ENCODE data around the gene DNAH7. TPM values are rescaled to one million over a fixed set of nuclear protein-coding genes. Genes with fewer than 3 reads are reported as not detected.

DNAH7 gene
- total and polyA plus RNA-seq, 2 of the 4 experiments (the other 2 are of a cell fraction) = 0.22 to 0.36 TPM

DNA sequence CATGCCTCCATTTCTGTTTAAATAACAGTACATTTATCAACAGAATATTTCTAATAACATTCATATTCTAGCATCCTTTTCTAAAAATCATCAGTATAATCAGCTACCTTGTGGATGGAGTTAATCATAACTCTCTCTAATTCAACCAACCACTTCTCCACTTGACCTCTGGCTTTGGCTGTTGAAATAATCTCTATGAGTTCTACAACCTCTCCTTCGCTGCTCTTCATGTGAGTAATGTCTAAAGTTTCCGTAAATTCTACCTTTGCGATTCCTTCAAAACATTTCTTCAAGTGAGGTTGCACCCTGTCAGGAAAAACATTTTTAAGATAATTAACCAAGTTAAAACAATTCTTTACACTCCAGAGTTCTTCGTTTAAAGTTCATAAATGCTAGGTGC, 134.2 kb downstream of the DNAH7 start:
- no peak for DNase-seq
- no peak overlapping the region for H2BK15ac ChIP-seq (ENCODE audit: low read depth, low read length)

More for the DNA sequence above, 134.2 kb downstream of the DNAH7 start:
- Histone ChIP-seq H3K56ac (ENCODE audit: extremely low read depth, insufficient read depth, low read length) (no peak overlapping the region), H3K9me3 (ENCODE audit: control insufficient read depth, insufficient read depth, low read length) (no peaks in the 10 kb centered on the region), H4K20me1 (ENCODE audit: insufficient read depth, low read length) (no peaks in the 10 kb centered on the region), H3K4me1 (ENCODE audit: control insufficient read depth, insufficient read depth, low read length) (no peaks in the 10 kb centered on the region), H2BK5ac (ENCODE audit: low read depth, low read length, poor library complexity, severe bottlenecking) (no peak overlapping the region), H3K27ac (ENCODE audit: insufficient read depth, low read length) (no peak overlapping the region), H4K5ac (ENCODE audit: low read depth, low read length) (no peak overlapping the region), H2AK5ac (ENCODE audit: low read depth, low read length) (no peak overlapping the region), H3K23ac (ENCODE audit: low read depth, low read length) (no peak overlapping the region), H2BK20ac (ENCODE audit: low read depth, low read length) (no peak overlapping the region), H4K8ac (ENCODE audit: low read depth in 2 of 2, low read length in 2 of 2) (no peak overlapping the region), H3K4me2 (ENCODE audit: low read depth, low read length) (no peak overlapping the region), H3K18ac (ENCODE audit: low read depth, low read length) (no peak overlapping the region), H2AFZ (replicated peaks; ENCODE audit: low read length, poor library complexity) (no peak overlapping the region), H3K9me1 (ENCODE audit: insufficient read depth, low read length) (no peaks in the 10 kb centered on the region), H3K27me3 (ENCODE audit: control insufficient read depth, insufficient read depth, low read length) (no peaks in the 10 kb centered on the region), H3K4ac (ENCODE audit: low read depth, low read length) (no peak overlapping the region), H3K4me3 (ENCODE audit: insufficient read depth, low read depth, low read length) (no peak overlapping the region), H4K91ac (ENCODE audit: insufficient read depth, low read depth, low read length) (no peak overlapping the region), H3K9ac (ENCODE audit: low read depth, low read length) (no peak overlapping the region), H2BK120ac (ENCODE audit: low read depth, low read length) (no peak overlapping the region), H3K36me3 (ENCODE audit: control insufficient read depth, insufficient read depth, low read length) (no peaks in the 10 kb centered on the region), H3K79me1 (ENCODE audit: low read depth in 1 of 2, low read length in 2 of 2) (no peaks in the 10 kb centered on the region), H3K14ac (replicated peaks; ENCODE audit: low read depth, low read length) (no peak overlapping the region), H2AK9ac (replicated peaks; ENCODE audit: low read depth, low read length, poor library complexity) (no peak overlapping the region)
- ChIA-PET POLR2A (ENCODE audit: unreplicated experiment) (no interaction called here), CTCF (interaction anchor here (0.6 to 1.6 kb wide), 2 partner anchors 274 to 402 kb away, joined by 3 read pairs; no protein-coding TSS in a partner anchor)
- in situ Hi-C loops (cut with MboI; ENCODE audit: low sequenced_read_pairs) (no loop called here), dilution Hi-C loops (cut with HindIII; ENCODE audit: low sequenced_read_pairs, unreplicated experiment) (no loop called here), intact Hi-C loops (cut with micrococcal nuclease) (loop anchor here (10.0 kb wide), 2 partner anchors 400 to 450 kb away; no protein-coding TSS in a partner anchor)
- WGBS, 2 experiments (ENCODE audit: extremely low coverage in 2 of 2, insufficient read length in 1 of 2) = no CpG with 5 or more reads among the region's 4 CpGs
- TF ChIP-seq, protein P1, sequence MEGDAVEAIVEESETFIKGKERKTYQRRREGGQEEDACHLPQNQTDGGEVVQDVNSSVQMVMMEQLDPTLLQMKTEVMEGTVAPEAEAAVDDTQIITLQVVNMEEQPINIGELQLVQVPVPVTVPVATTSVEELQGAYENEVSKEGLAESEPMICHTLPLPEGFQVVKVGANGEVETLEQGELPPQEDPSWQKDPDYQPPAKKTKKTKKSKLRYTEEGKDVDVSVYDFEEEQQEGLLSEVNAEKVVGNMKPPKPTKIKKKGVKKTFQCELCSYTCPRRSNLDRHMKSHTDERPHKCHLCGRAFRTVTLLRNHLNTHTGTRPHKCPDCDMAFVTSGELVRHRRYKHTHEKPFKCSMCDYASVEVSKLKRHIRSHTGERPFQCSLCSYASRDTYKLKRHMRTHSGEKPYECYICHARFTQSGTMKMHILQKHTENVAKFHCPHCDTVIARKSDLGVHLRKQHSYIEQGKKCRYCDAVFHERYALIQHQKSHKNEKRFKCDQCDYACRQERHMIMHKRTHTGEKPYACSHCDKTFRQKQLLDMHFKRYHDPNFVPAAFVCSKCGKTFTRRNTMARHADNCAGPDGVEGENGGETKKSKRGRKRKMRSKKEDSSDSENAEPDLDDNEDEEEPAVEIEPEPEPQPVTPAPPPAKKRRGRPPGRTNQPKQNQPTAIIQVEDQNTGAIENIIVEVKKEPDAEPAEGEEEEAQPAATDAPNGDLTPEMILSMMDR (conservative IDR thresholded peaks at IDR 0.05; ENCODE audit: low read depth, low read length) = no peak
- TF ChIP-seq, protein P2, sequence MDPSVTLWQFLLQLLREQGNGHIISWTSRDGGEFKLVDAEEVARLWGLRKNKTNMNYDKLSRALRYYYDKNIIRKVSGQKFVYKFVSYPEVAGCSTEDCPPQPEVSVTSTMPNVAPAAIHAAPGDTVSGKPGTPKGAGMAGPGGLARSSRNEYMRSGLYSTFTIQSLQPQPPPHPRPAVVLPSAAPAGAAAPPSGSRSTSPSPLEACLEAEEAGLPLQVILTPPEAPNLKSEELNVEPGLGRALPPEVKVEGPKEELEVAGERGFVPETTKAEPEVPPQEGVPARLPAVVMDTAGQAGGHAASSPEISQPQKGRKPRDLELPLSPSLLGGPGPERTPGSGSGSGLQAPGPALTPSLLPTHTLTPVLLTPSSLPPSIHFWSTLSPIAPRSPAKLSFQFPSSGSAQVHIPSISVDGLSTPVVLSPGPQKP (IDR thresholded peaks at IDR 0.05; ENCODE audit: borderline replicate concordance, low read depth, low read length) = no peak
- no peak for TF ChIP-seq POLR2A (IDR thresholded peaks at IDR 0.05; ENCODE audit: low read depth, low read length)
- no peak for TF ChIP-seq MXI1 (IDR thresholded peaks at IDR 0.05; ENCODE audit: borderline replicate concordance, low read depth, low read length)
- TF ChIP-seq MAZ (IDR thresholded peaks at IDR 0.05; ENCODE audit: borderline replicate concordance, low read depth, low read length) = no peak
- no peak for TF ChIP-seq CHD1 (IDR thresholded peaks at IDR 0.05; ENCODE audit: low read depth, low read length)
- no peak for TF ChIP-seq RAD21 (IDR thresholded peaks at IDR 0.05; ENCODE audit: low read length)
- BruUV-seq (replicated peaks) = no TSS peak
- ATAC-seq (ENCODE audit: low read depth) = no peak

Data from IMR-90 (cell line).